ENCODE measurements around the gene EIF5A2.
"Not testable (repeated sequence)": the region's sequence is repeated elsewhere in the genome, so short reads cannot be mapped to it uniquely, and the experiment has no call there.

EIF5A2 gene

DNA sequence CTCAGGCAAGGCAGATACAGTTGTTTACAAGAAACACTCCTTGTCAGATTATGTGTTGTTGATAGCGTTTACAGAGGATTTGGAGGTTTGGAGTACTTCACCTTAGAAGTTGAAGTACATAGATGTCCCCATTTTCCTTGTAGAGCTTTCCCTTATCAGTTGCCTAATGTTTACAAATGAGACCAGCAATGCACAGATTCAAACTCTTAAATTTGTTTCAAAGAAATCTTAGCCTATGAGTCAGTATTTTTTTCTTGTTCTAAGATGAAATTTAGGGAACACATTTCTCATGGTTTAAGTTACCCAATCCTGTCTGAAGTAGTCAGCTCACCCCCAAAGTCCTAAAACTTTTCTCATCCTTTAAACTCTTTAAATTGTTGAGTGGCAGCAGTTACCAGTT lies 6.3 kb upstream of the EIF5A2 start:
- H3K9me3 ChIP-seq (ENCODE audit: control insufficient read depth, insufficient read depth, low read length): peaks cover 30% of the 10 kb centered on the region
- no peaks in the 10 kb centered on the region for H3K36me3 ChIP-seq (ENCODE audit: control insufficient read depth, insufficient read depth, low read length)
- H3K4me1 ChIP-seq (ENCODE audit: control insufficient read depth, insufficient read depth, low read length): no peaks in the 10 kb centered on the region
- H3K27me3 ChIP-seq (ENCODE audit: control insufficient read depth, insufficient read depth, low read length): peaks cover 3% of the 10 kb centered on the region
- no peak overlapping the region for H3K4me3 ChIP-seq (ENCODE audit: low read depth, low read length)
- H3K27ac ChIP-seq (ENCODE audit: low read depth, low read length): no peak overlapping the region
- H3K9ac ChIP-seq (ENCODE audit: low read depth, low read length): no peak overlapping the region

DNA sequence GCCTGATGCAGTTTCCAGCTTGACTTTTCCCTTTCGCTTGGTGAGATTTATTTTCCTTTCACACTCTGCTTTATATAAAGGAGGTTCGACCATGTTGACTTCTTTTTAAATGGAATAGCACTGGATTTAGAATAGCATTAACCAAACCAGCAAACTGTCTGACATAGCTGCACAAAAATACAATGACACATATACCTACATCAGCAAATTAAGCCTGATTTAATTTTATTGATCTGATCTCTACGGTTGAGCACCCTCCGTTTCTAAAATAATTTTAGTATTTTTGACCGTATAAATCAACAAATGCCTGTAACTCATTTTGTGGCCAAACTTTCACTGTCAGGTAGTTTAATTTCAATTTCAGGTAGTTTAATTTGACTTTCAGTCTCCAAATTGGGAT lies 5.8 kb upstream of the EIF5A2 start:
- Histone ChIP-seq H3K9me3 (ENCODE audit: control insufficient read depth, insufficient read depth, low read length) (peaks cover 29% of the 10 kb centered on the region), H3K36me3 (ENCODE audit: control insufficient read depth, insufficient read depth, low read length) (no peaks in the 10 kb centered on the region), H3K9ac (ENCODE audit: low read depth, low read length) (no peak overlapping the region), H3K4me3 (ENCODE audit: low read depth, low read length) (no peak overlapping the region), H3K27me3 (ENCODE audit: control insufficient read depth, insufficient read depth, low read length) (peaks cover 8% of the 10 kb centered on the region), H3K4me1 (ENCODE audit: control insufficient read depth, insufficient read depth, low read length) (no peaks in the 10 kb centered on the region), H3K27ac (ENCODE audit: low read depth, low read length) (no peak overlapping the region)

DNA sequence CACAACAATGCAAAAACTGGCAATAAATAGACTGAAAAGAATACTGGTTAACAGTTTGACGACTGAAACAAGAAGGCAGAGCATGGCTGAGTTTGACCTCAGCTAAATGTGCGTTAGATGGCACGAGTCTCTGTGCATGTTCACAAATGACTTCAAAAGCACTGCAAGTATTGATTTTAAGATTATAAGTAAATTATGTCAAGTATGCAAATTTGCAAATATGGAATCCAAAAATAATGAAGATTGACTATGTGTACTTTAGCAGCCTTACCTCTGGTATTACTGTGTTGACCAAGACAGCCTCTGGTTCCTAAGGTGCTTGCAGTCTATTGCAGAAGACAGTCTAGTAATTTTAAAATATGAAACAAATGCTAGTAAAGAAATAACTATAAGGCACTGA lies 2.6 kb upstream of the EIF5A2 start:
- no peak overlapping the region for H3K27ac ChIP-seq (ENCODE audit: low read depth, low read length)
- peaks cover 29% of the 10 kb centered on the region for H3K27me3 ChIP-seq (ENCODE audit: control insufficient read depth, insufficient read depth, low read length)
- H3K9me3 ChIP-seq (ENCODE audit: control insufficient read depth, insufficient read depth, low read length): peaks cover 11% of the 10 kb centered on the region
- H3K4me3 ChIP-seq (ENCODE audit: low read depth, low read length): no peak overlapping the region
- 0 out of 2 replicates have a peak, but pooled peaks cover 2% of the 10 kb centered on the region for H3K36me3 ChIP-seq (ENCODE audit: control insufficient read depth, insufficient read depth, low read length)
- H3K9ac ChIP-seq (ENCODE audit: low read depth, low read length): no peak overlapping the region
- H3K4me1 ChIP-seq (ENCODE audit: control insufficient read depth, insufficient read depth, low read length): 0 out of 2 replicates have a peak, but pooled peaks cover 4% of the 10 kb centered on the region

DNA sequence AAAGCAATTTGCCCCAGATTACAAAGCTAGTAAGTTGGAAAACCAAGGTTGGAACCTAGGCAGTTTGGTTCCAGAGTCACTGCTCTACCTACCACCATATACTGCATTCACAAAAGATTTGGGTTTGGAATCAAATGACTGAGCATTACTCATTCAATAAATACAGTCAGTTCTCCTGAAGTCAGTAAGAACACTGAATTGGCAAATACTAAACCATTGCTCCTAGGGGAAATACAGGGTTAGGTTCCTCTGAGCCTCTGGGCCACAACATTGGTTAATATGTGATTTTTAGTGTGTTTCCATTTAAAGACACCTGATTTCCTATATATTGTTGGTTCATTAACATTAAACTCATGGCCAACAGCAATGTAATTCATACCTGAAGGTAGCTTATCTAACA lies 2.1 kb upstream of the EIF5A2 start:
- H3K4me1 ChIP-seq (ENCODE audit: control insufficient read depth, insufficient read depth, low read length): 0 out of 2 replicates have a peak, but pooled peaks cover 4% of the 10 kb centered on the region
- peaks cover 11% of the 10 kb centered on the region for H3K9me3 ChIP-seq (ENCODE audit: control insufficient read depth, insufficient read depth, low read length)
- H3K4me3 ChIP-seq (ENCODE audit: low read depth, low read length): no peak overlapping the region
- H3K9ac ChIP-seq (ENCODE audit: low read depth, low read length): no peak overlapping the region
- H3K27me3 ChIP-seq (ENCODE audit: control insufficient read depth, insufficient read depth, low read length): peaks cover 29% of the 10 kb centered on the region
- H3K27ac ChIP-seq (ENCODE audit: low read depth, low read length): no peak overlapping the region
- H3K36me3 ChIP-seq (ENCODE audit: control insufficient read depth, insufficient read depth, low read length): 0 out of 2 replicates have a peak, but pooled peaks cover 3% of the 10 kb centered on the region

DNA sequence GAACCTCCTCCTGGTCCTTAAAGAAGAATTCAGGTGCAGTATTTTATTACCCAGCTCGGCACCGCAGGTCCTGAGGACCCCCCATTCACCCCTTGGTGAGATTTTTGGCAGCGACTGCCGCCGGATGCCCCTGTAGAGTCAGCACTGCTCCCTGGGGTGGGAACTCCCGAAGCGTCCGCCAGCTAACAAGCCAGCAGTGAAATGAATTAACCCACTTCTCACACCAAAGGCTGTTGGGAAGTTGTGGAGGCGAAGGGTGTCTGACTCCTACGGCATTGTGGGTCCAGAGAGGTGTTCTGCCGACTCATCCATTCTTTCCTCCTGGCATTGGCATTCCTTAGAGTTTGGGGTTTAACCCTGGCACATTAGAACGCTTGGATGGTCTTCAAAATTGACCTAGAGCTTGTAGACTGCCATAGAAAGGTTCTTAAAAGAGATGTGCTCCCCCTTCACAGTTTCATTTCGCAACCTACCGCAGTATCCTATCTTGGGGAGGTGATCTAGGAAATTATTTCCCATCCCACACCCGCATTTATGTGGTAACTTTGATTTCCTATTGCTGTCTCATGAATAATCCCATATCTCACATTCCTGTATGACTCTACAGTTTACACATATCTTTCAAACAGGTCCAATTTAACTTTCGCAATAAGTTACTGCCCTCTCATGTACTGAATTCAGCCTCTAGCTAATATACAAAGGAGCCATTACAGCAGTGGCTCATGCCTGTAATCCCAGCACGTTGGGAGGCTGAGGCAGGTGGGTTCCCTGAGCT lies 879 bp upstream of the EIF5A2 start:
- 0 out of 2 replicates have a peak, but pooled peaks cover 4% of the 10 kb centered on the region for H3K4me1 ChIP-seq (ENCODE audit: control insufficient read depth, insufficient read depth, low read length)
- H3K9ac ChIP-seq (ENCODE audit: low read depth, low read length): no peak overlapping the region
- no peak overlapping the region for H3K27ac ChIP-seq (ENCODE audit: low read depth, low read length)
- H3K4me3 ChIP-seq (ENCODE audit: low read depth, low read length): no peak overlapping the region
- peaks cover 11% of the 10 kb centered on the region for H3K9me3 ChIP-seq (ENCODE audit: control insufficient read depth, insufficient read depth, low read length)
- H3K36me3 ChIP-seq (ENCODE audit: control insufficient read depth, insufficient read depth, low read length): 0 out of 2 replicates have a peak, but pooled peaks cover 3% of the 10 kb centered on the region
- peaks cover 29% of the 10 kb centered on the region for H3K27me3 ChIP-seq (ENCODE audit: control insufficient read depth, insufficient read depth, low read length)

DNA sequence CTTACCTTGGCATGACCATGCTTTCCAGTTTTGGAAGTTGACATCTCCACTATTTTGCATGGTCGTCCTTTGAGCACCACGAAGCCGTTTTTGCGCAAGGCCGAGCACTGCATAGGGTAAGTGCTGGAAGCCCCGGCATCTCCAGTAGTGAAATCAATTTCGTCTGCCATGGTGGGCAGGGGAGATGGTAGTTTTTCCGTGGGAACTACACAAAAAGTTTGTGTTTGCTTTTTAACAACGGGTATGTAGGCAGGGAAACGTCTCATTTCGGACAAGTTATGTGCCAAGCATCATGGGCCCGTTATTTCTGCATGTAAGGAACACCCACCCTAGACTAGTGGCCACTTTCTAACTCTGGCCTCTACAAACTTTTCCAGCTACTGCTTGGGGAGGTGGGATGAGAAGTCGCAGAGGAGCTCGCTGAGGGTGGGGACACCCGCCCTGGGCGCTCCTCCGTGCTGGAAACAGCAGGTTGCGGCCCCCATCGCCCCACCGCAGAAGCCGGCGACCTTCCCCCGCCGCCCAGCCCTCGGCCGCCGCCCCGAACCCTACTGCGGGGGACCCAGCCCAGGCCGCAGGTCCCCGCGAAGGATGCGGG lies 701 bp downstream of the EIF5A2 start:
- Histone ChIP-seq H3K27ac (ENCODE audit: low read depth, low read length) (no peak overlapping the region), H3K36me3 (ENCODE audit: control insufficient read depth, insufficient read depth, low read length) (0 out of 2 replicates have a peak, but pooled peaks cover 3% of the 10 kb centered on the region), H3K9ac (ENCODE audit: low read depth, low read length) (no peak overlapping the region), H3K4me3 (ENCODE audit: low read depth, low read length) (peak overlapping the region; percentile 76), H3K4me1 (ENCODE audit: control insufficient read depth, insufficient read depth, low read length) (0 out of 2 replicates have a peak, but pooled peaks cover 4% of the 10 kb centered on the region), H3K27me3 (ENCODE audit: control insufficient read depth, insufficient read depth, low read length) (peaks cover 29% of the 10 kb centered on the region), H3K9me3 (ENCODE audit: control insufficient read depth, insufficient read depth, low read length) (peaks cover 11% of the 10 kb centered on the region)

DNA sequence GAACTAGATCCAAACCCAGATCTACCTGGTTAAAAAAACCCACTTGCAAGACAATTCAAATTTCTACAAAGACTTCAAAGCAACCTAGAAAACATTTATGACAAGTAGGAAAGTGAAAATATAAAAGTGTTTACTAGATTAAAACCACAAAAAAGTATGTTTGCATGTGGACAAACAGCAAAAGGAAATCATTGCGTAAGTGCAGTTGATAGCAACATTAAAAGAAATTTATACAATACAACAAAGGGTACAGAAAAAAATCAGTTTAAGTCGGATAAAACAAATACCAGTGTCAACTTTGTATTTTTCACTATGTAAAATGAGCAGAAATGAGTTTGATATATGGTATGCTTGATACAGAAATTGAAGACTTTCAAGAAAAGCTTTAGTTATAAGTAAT lies 2.6 kb downstream of the EIF5A2 start:
- Histone ChIP-seq H3K27ac (ENCODE audit: low read depth, low read length) (no peak overlapping the region), H3K4me3 (ENCODE audit: low read depth, low read length) (no peak overlapping the region), H3K9ac (ENCODE audit: low read depth, low read length) (no peak overlapping the region)

DNA sequence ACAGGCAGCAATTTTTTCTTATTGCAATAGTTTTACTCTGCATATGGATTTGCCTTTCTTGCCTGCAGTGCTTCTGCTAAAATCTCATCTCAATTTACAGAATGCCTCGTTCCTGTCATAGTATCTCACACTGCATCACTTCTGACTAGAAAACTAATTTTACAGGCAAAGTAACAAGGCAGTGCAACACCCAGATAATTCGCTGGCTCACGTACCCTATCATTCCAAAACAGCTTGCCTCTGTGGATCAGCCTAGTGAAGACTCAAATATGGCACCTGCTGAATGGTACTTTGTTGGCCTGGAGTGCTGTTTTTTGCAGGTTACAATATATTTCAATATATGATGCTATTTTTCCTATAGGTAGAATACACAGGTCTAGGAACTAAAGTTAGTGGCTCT lies 5.3 kb downstream of the EIF5A2 start:
- Histone ChIP-seq H3K4me3 (ENCODE audit: low read depth, low read length) (no peak overlapping the region), H3K27me3 (ENCODE audit: control insufficient read depth, insufficient read depth, low read length) (peaks cover 15% of the 10 kb centered on the region)

More for the DNA sequence above, 2.6 kb downstream of the EIF5A2 start:
- H3K36me3 ChIP-seq (ENCODE audit: control insufficient read depth, insufficient read depth, low read length): 0 out of 2 replicates have a peak, but pooled peaks cover 3% of the 10 kb centered on the region
- peaks cover 8% of the 10 kb centered on the region for H3K9me3 ChIP-seq (ENCODE audit: control insufficient read depth, insufficient read depth, low read length)
- H3K4me1 ChIP-seq (ENCODE audit: control insufficient read depth, insufficient read depth, low read length): 0 out of 2 replicates have a peak, but pooled peaks cover 4% of the 10 kb centered on the region
- peaks cover 29% of the 10 kb centered on the region for H3K27me3 ChIP-seq (ENCODE audit: control insufficient read depth, insufficient read depth, low read length)

DNA sequence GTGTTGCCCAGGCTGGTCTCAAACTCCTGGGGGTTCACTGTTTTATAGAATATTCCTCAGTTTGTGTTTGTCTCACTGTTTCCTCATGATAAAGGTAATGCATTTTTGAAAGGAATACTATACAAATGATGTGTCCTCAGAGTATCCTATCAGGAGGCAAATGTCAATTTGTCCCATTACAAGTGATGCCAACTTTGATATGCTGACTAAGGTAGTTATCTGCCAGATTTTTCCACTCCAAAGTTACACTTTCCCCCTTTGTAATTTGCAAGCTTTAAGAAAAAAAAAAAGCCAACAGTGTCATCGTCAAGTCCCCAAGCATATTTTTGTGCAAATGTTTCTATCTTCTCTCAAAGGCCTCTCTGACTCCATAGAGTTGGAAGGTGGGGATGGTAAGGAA lies 9.0 kb downstream of the EIF5A2 start:
- Histone ChIP-seq H3K4me1 (ENCODE audit: control insufficient read depth, insufficient read depth, low read length) (no peaks in the 10 kb centered on the region), H3K36me3 (ENCODE audit: control insufficient read depth, insufficient read depth, low read length) (no peaks in the 10 kb centered on the region), H3K27ac (ENCODE audit: low read depth, low read length) (no peak overlapping the region), H3K9ac (ENCODE audit: low read depth, low read length) (no peak overlapping the region), H3K27me3 (ENCODE audit: control insufficient read depth, insufficient read depth, low read length) (no peaks in the 10 kb centered on the region), H3K9me3 (ENCODE audit: control insufficient read depth, insufficient read depth, low read length) (peaks cover 4% of the 10 kb centered on the region; the same call in 1 of the 2 replicates), H3K4me3 (ENCODE audit: low read depth, low read length) (no peak overlapping the region)

More for the DNA sequence above, 5.3 kb downstream of the EIF5A2 start:
- no peak overlapping the region for H3K9ac ChIP-seq (ENCODE audit: low read depth, low read length)
- 0 out of 2 replicates have a peak, but pooled peaks cover 3% of the 10 kb centered on the region for H3K36me3 ChIP-seq (ENCODE audit: control insufficient read depth, insufficient read depth, low read length)
- H3K9me3 ChIP-seq (ENCODE audit: control insufficient read depth, insufficient read depth, low read length): no peaks in the 10 kb centered on the region
- H3K4me1 ChIP-seq (ENCODE audit: control insufficient read depth, insufficient read depth, low read length): 0 out of 2 replicates have a peak, but pooled peaks cover 4% of the 10 kb centered on the region
- H3K27ac ChIP-seq (ENCODE audit: low read depth, low read length): no peak overlapping the region

DNA sequence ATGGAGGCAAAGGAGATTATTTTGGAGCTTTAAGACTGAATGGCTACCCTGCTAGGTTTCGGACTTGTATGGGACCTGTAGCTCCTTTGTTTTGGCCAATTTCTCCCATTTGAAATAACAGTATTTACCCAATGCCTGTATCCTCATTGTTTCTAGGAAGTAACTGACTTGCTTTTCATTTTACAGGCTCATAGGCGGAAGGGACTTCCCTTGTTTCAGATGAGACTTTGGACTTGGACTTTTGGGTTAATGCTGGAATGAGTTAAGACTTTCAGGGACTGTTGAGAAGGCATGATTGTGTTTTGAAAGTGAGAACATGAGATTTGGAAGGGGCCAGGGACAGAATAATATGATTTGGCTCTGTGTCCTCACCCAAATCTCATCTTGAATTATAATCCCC lies 10.5 kb downstream of the EIF5A2 start:
- Histone ChIP-seq H3K9me3 (ENCODE audit: control insufficient read depth, insufficient read depth, low read length) (peaks cover 4% of the 10 kb centered on the region; the same call in 1 of the 2 replicates), H3K27me3 (ENCODE audit: control insufficient read depth, insufficient read depth, low read length) (no peaks in the 10 kb centered on the region), H3K9ac (ENCODE audit: low read depth, low read length) (no peak overlapping the region), H3K36me3 (ENCODE audit: control insufficient read depth, insufficient read depth, low read length) (no peaks in the 10 kb centered on the region), H3K4me1 (ENCODE audit: control insufficient read depth, insufficient read depth, low read length) (no peaks in the 10 kb centered on the region), H3K4me3 (ENCODE audit: low read depth, low read length) (no peak overlapping the region), H3K27ac (ENCODE audit: low read depth, low read length) (no peak overlapping the region)

DNA sequence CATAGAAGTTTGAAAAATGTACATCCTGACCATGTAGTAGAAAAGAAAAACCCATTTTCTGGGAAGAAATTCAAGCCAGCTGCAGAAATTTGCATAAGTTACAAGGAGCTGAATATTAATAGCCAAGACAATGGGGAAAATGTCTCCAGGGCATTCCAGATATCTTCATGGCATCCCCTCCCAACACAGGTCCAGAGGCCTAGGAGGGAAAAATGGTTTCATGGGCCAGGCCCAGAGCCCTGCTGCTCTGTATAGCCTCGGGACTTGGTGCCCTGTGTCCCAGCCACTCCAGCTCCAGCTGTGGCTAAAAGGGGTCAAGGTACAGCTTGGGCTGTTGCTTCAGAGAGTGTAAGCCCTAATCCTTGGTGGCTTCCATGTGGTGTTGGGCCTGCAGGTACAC lies 11.2 kb downstream of the EIF5A2 start:
- not testable (repeated sequence) for H3K27ac ChIP-seq (ENCODE audit: low read depth, low read length); H3K27me3 ChIP-seq (ENCODE audit: control insufficient read depth, insufficient read depth, low read length); H3K9me3 ChIP-seq (ENCODE audit: control insufficient read depth, insufficient read depth, low read length); H3K9ac ChIP-seq (ENCODE audit: low read depth, low read length); H3K36me3 ChIP-seq (ENCODE audit: control insufficient read depth, insufficient read depth, low read length); H3K4me1 ChIP-seq (ENCODE audit: control insufficient read depth, insufficient read depth, low read length); H3K4me3 ChIP-seq (ENCODE audit: low read depth, low read length)
